ENCODE data around the gene VASP. TPM values are rescaled to one million over a fixed set of nuclear protein-coding genes. Genes with fewer than 3 reads are reported as not detected.

VASP gene
- total and polyA plus RNA-seq, 9 of the 15 experiments (the other 6 are each of a cell fraction or from before 2014, with no cell fraction given) = 16.7 to 261 (median 112) TPM

DNA sequence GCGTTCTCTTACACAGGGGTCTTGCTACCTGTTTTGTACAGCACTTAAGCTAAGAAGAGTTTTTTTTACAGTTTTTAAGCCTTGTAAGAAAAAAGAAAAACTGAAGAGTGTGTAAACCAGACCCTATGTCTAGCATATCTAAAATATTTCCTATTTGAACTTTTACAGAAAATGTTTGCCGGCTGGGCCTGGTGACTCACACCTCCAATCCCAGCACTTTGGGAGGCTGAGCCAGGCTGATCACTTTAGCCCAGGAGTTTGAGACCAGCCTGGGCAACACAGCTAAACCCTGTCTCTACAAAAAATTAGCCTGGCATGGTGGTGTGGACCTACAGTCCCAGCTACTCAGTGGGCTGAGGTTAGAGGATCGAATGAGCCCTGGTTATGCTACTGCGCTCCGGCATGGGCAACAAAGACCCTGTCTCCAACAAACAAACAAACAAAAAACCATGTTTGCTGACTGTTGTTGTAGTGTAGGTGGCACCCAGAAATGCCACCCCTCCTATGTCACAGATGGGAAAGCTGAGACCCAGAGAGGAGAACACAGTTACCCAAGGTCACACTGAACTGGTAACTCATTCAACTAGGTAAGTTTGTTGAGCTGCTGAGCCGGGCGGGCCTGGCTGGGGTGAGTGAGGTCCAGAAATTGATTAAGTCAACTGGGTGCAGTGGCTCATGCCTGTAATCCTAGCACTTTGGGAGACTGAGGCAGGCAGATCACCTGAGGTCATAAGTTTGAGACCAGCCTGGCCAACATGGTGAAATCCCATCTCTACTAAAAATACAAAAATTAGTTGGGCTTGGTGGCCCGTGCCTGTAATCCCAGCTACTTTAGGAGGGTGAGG lies 1.9 kb upstream of the VASP start (continued):
- TF ChIP-seq KLF16 (IDR thresholded peaks at IDR 0.05) = no peak
- TF ChIP-seq HLTF (IDR thresholded peaks at IDR 0.05) = no peak
- no peak for TF ChIP-seq ZNF57 (CRISPR knock-in tag; IDR thresholded peaks at IDR 0.05)
- TF ChIP-seq RB1 (IDR thresholded peaks at IDR 0.05; ENCODE audit: low read depth) = no peak
- TF ChIP-seq WHSC1 (IDR thresholded peaks at IDR 0.05; ENCODE audit: low read length) = no peak
- TF ChIP-seq RFX1 (IDR thresholded peaks at IDR 0.05) = no peak
- TF ChIP-seq CGGBP1 (CRISPR knock-in tag; IDR thresholded peaks at IDR 0.05) = no peak
- TF ChIP-seq MECOM (CRISPR knock-in tag; IDR thresholded peaks at IDR 0.05) = no peak
- no peak for TF ChIP-seq ETV5 (CRISPR knock-in tag; IDR thresholded peaks at IDR 0.05; ENCODE audit: low read depth)
- TF ChIP-seq ZNF764 (CRISPR knock-in tag; IDR thresholded peaks at IDR 0.05; ENCODE audit: low read depth) = no peak
- no peak for TF ChIP-seq RHOXF2B (CRISPR knock-in tag; conservative IDR thresholded peaks at IDR 0.05)
- no peak for TF ChIP-seq HDAC3 (IDR thresholded peaks at IDR 0.05; ENCODE audit: borderline replicate concordance, partially characterized antibody)
- TF ChIP-seq ZNF23 (CRISPR knock-in tag; IDR thresholded peaks at IDR 0.05) = no peak
- TF ChIP-seq ZNF766 (CRISPR knock-in tag; conservative IDR thresholded peaks at IDR 0.05) = 0 out of 2 replicates have a peak, but pooled peaks have one; percentile 37

All from K562 (cell line).